Erythroblast (primary cell): ENCODE results near the gene CBX2.

ENCODE experiments used
- GATA1 ChIP-seq: IDR thresholded peaks from 2 replicates; pipeline ENCODE4 v1.6.1; 2011; ENCODE audit warnings: low read depth, mild to moderate bottlenecking, control low read depth, low read length, moderate library complexity
- POLR2A ChIP-seq: IDR thresholded peaks from 2 replicates; pipeline ENCODE4 v1.6.1; 2011; ENCODE audit warnings: mild to moderate bottlenecking, low read length

DNA sequence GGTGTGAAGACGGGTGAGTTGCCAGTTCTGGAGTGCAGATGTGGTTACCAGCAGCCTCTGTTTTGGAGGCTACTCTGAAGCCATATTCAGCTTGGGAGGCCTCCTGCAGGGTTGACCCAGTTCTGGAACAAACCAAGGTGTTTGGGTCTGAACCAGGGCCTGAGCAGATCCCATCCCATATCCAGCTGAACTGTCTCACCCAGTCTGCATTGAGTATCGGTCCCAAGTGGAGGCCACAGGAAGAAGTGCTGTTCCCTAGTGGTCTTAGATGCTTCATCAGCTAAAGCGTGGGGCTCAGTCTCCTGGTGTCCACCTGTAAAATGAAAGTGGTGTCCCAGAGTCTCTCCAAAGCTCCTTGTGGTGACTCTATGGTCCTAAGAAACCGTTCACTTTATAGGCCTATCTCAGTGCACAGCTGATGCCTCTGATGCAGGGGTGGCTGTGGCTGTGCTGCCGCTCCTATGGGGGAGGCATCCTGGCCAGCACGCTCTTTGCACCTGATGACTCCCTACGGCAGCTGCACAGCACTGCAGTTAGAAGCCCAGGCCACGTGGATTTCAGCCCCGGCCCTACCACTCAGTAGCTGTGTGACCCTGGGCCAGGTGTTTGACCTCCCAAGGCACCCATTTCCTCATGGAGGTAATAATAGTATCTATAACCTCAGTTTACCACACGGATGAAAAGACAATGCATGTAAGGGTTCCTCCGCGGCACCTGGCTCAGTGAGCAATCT lies 40.2 kb downstream of the CBX2 start:
- TF ChIP-seq POLR2A (no peak), GATA1 (no peak)
